ENCODE measurements around the gene C16orf86.

Gene C16orf86

GRCh38 chr16:67658849-67659674 is 7.6 kb upstream of the C16orf86 start:
- peaks cover 8% of the 10 kb centered on the region for H3K4me1 Mint-ChIP-seq (ENCODE audit: low read depth)
- H3K4me3 Mint-ChIP-seq = peak overlapping the region; percentile 95
- no peak for DNase-seq (ENCODE audit: low spot score)
- peaks cover 22% of the 10 kb centered on the region for H3K36me3 Mint-ChIP-seq (ENCODE audit: low read depth)
- H3K27me3 Mint-ChIP-seq (ENCODE audit: low read depth) = no peaks in the 10 kb centered on the region
- H3K27ac Mint-ChIP-seq = peak overlapping the region; percentile 98
- no peaks in the 10 kb centered on the region for H3K9me3 Mint-ChIP-seq

GRCh38 chr16:67659675-67660563 is 6.7 kb upstream of the C16orf86 start, which contains the start of gene ACD:
Gene ACD (minus strand): TSS chr16:67660260. CDS start chr16:67660220, 40 bp downstream.
- Mint-ChIP-seq H3K4me1 (ENCODE audit: low read depth) (peaks cover 8% of the 10 kb centered on the region), H3K27me3 (ENCODE audit: low read depth) (no peaks in the 10 kb centered on the region), H3K9me3 (no peaks in the 10 kb centered on the region), H3K4me3 (peak within 1 kb of the TSS; percentile 95), H3K27ac (peak within 1 kb of the TSS; percentile 98), H3K36me3 (ENCODE audit: low read depth) (peaks cover 18% of the 10 kb centered on the region)
- DNase-seq (ENCODE audit: low spot score) = peak; percentile 94

GRCh38 chr16:67660564-67661028 is 6.0 kb upstream of the C16orf86 start, which contains the start of gene PARD6A:
Gene PARD6A (plus strand): TSS chr16:67660960. CDS start chr16:67661039, 79 bp downstream.
- Mint-ChIP-seq H3K9me3 (no peaks in the 10 kb centered on the region), H3K4me1 (ENCODE audit: low read depth) (peaks cover 10% of the 10 kb centered on the region), H3K27me3 (ENCODE audit: low read depth) (no peaks in the 10 kb centered on the region), H3K4me3 (peak within 1 kb of the TSS; percentile 95), H3K27ac (peak within 1 kb of the TSS; percentile 98), H3K36me3 (ENCODE audit: low read depth) (peaks cover 15% of the 10 kb centered on the region)
- peak; percentile 96 for DNase-seq (ENCODE audit: low spot score)

- Mint-ChIP-seq H3K27ac (peak overlapping the region; percentile 81), H3K36me3 (ENCODE audit: low read depth) (peaks cover 8% of the 10 kb centered on the region), H3K4me3 (peak overlapping the region; percentile 95), H3K4me1 (ENCODE audit: low read depth) (peaks cover 11% of the 10 kb centered on the region), H3K27me3 (ENCODE audit: low read depth) (no peaks in the 10 kb centered on the region), H3K9me3 (no peaks in the 10 kb centered on the region)
- no peak for DNase-seq (ENCODE audit: low spot score)
Measured at GRCh38 chr16:67661101-67661761, 5.4 kb upstream of the C16orf86 start.

GRCh38 chr16:67661886-67662652 is 4.5 kb upstream of the C16orf86 start:
- peaks cover 12% of the 10 kb centered on the region for H3K4me1 Mint-ChIP-seq (ENCODE audit: low read depth)
- H3K36me3 Mint-ChIP-seq (ENCODE audit: low read depth) = peaks cover 5% of the 10 kb centered on the region
- H3K9me3 Mint-ChIP-seq = no peaks in the 10 kb centered on the region
- peak overlapping the region; percentile 95 for H3K4me3 Mint-ChIP-seq
- H3K27me3 Mint-ChIP-seq (ENCODE audit: low read depth) = no peaks in the 10 kb centered on the region
- DNase-seq (ENCODE audit: low spot score) = no peak
- no peak overlapping the region for H3K27ac Mint-ChIP-seq

GRCh38 chr16:67662653-67663010 is 4.0 kb upstream of the C16orf86 start:
- Mint-ChIP-seq H3K36me3 (ENCODE audit: low read depth) (peaks cover 2% of the 10 kb centered on the region), H3K4me3 (no peak overlapping the region), H3K4me1 (ENCODE audit: low read depth) (peaks cover 13% of the 10 kb centered on the region), H3K27me3 (ENCODE audit: low read depth) (no peaks in the 10 kb centered on the region), H3K9me3 (no peaks in the 10 kb centered on the region), H3K27ac (no peak overlapping the region)
- no peak for DNase-seq (ENCODE audit: low spot score)

GRCh38 chr16:67663151-67663876 is 3.3 kb upstream of the C16orf86 start:
- Mint-ChIP-seq H3K36me3 (ENCODE audit: low read depth) (peaks cover 2% of the 10 kb centered on the region), H3K27ac (no peak overlapping the region), H3K4me1 (ENCODE audit: low read depth) (peaks cover 12% of the 10 kb centered on the region), H3K9me3 (no peaks in the 10 kb centered on the region), H3K27me3 (ENCODE audit: low read depth) (no peaks in the 10 kb centered on the region), H3K4me3 (no peak overlapping the region)
- no peak for DNase-seq (ENCODE audit: low spot score)

- DNase-seq (ENCODE audit: low spot score) = no peak
- no peaks in the 10 kb centered on the region for H3K27me3 Mint-ChIP-seq (ENCODE audit: low read depth)
- no peak overlapping the region for H3K4me3 Mint-ChIP-seq
Measured at GRCh38 chr16:67663877-67664222, 2.8 kb upstream of the C16orf86 start.

GRCh38 chr16:67664258-67664657 is 2.4 kb upstream of the C16orf86 start:
- H3K9me3 Mint-ChIP-seq = no peaks in the 10 kb centered on the region
- no peak for DNase-seq (ENCODE audit: low spot score)
- H3K27me3 Mint-ChIP-seq (ENCODE audit: low read depth) = no peaks in the 10 kb centered on the region
- H3K4me3 Mint-ChIP-seq = no peak overlapping the region
- H3K36me3 Mint-ChIP-seq (ENCODE audit: low read depth) = peaks cover under 1% of the 10 kb centered on the region
- H3K4me1 Mint-ChIP-seq (ENCODE audit: low read depth) = peaks cover 7% of the 10 kb centered on the region
- no peak overlapping the region for H3K27ac Mint-ChIP-seq

More at GRCh38 chr16:67663877-67664222, 2.8 kb upstream of the C16orf86 start:
- H3K4me1 Mint-ChIP-seq (ENCODE audit: low read depth) = peaks cover 11% of the 10 kb centered on the region
- H3K27ac Mint-ChIP-seq = no peak overlapping the region
- no peaks in the 10 kb centered on the region for H3K9me3 Mint-ChIP-seq
- H3K36me3 Mint-ChIP-seq (ENCODE audit: low read depth) = peaks cover 2% of the 10 kb centered on the region

GRCh38 chr16:67664871-67665270 is 1.7 kb upstream of the C16orf86 start:
- Mint-ChIP-seq H3K9me3 (no peaks in the 10 kb centered on the region), H3K4me3 (no peak overlapping the region), H3K27ac (no peak overlapping the region), H3K36me3 (ENCODE audit: low read depth) (no peaks in the 10 kb centered on the region), H3K4me1 (ENCODE audit: low read depth) (peaks cover 7% of the 10 kb centered on the region), H3K27me3 (ENCODE audit: low read depth) (no peaks in the 10 kb centered on the region)
- no peak for DNase-seq (ENCODE audit: low spot score)

GRCh38 chr16:67665598-67665997 is 1.0 kb upstream of the C16orf86 start:
- DNase-seq (ENCODE audit: low spot score) = no peak
- H3K9me3 Mint-ChIP-seq = no peaks in the 10 kb centered on the region
- H3K4me1 Mint-ChIP-seq (ENCODE audit: low read depth) = peaks cover 7% of the 10 kb centered on the region
- peak overlapping the region; percentile 67 for H3K4me3 Mint-ChIP-seq
- no peaks in the 10 kb centered on the region for H3K36me3 Mint-ChIP-seq (ENCODE audit: low read depth)
- H3K27ac Mint-ChIP-seq = no peak overlapping the region
- no peaks in the 10 kb centered on the region for H3K27me3 Mint-ChIP-seq (ENCODE audit: low read depth)

- H3K27ac Mint-ChIP-seq = no peak overlapping the region
Measured at GRCh38 chr16:67666032-67666551, 522 bp upstream of the C16orf86 start.

More at GRCh38 chr16:67666032-67666551, 522 bp upstream of the C16orf86 start:
- Mint-ChIP-seq H3K4me3 (peak overlapping the region; percentile 67), H3K9me3 (no peaks in the 10 kb centered on the region), H3K4me1 (ENCODE audit: low read depth) (peaks cover 7% of the 10 kb centered on the region), H3K27me3 (ENCODE audit: low read depth) (no peaks in the 10 kb centered on the region), H3K36me3 (ENCODE audit: low read depth) (no peaks in the 10 kb centered on the region)
- no peak for DNase-seq (ENCODE audit: low spot score)
